ENCODE results near the gene EPHA10.

EPHA10 gene

DNA sequence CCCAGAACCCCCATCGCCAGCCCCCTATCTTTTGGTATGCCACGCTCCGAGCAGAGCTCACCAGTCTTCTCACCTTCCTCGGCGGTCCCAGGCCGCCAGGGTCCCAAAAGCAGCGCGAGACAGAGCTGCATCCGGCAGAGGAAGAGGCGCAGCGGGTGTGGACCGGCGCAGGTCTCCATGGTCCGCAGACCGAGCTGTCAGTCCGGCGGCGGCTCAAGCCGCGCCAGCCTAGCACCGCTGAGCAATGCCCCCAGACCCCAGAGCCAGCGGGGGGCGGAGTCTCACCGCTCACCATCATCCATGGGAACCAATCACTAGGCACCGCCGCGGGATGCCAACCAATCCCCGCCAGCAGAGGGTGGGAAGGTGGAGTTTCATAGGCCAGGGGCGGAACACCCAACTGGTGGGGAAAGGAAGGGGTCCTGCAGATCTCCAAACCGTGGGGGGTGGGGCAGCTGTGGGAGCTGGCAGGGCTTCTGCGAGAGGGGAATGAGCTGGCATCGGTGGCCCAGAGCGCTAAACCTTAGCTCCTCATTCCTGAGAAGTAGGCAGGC is at the start of gene EPHA10:
Gene EPHA10 (minus strand): TSS at position 233 of the 554 bp plus-strand sequence. CDS start 54 bp downstream, at position 179.
- no peak for DNase-seq (ENCODE audit: low read depth in 4 of 4, low spot score in 1 of 4)

- no peak for DNase-seq (ENCODE audit: low read depth in 4 of 4, low spot score in 1 of 4)
Observed at GRCh38 chr1:37814252-37814651, 49.3 kb upstream of the EPHA10 start.

DNA sequence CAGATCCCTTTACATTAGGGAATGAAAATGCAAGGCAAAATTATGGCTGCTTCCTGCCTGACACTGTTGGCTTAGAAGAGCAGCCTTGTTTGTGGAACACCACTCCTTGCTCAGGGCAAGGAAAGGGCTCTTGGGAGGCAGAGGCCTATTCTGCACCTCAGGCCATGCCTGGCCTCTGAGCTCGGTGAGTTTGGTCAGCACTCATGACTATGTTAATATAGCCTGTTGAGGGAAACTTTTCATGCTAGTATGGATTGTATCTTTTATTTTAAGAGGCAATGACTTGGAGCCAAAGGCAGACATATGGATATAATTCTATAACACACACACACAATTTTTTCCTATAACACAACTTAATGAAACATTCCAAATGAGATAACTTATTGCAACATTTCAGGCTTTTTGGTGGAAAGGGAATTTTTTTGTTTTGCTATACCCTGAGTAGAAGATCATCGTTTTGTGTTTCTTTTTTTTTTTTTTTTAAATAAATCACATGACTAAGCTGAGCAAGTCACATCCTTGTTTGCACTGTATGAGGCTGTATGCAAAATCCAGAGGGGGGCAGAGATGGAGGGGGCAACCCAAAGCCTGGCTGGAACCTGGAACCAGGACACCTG is 48.7 kb upstream of the EPHA10 start:
- DNase-seq (ENCODE audit: low read depth in 4 of 4, low spot score in 1 of 4): no peak

- DNase-seq (ENCODE audit: low read depth in 4 of 4, low spot score in 1 of 4): peak; percentile 25 to 51 (median 34)
Observed at GRCh38 chr1:37811027-37811655, 46.2 kb upstream of the EPHA10 start.

- DNase-seq (ENCODE audit: low read depth in 4 of 4, low spot score in 1 of 4): no peak
Observed at GRCh38 chr1:37809942-37810341, 45.0 kb upstream of the EPHA10 start.

DNA sequence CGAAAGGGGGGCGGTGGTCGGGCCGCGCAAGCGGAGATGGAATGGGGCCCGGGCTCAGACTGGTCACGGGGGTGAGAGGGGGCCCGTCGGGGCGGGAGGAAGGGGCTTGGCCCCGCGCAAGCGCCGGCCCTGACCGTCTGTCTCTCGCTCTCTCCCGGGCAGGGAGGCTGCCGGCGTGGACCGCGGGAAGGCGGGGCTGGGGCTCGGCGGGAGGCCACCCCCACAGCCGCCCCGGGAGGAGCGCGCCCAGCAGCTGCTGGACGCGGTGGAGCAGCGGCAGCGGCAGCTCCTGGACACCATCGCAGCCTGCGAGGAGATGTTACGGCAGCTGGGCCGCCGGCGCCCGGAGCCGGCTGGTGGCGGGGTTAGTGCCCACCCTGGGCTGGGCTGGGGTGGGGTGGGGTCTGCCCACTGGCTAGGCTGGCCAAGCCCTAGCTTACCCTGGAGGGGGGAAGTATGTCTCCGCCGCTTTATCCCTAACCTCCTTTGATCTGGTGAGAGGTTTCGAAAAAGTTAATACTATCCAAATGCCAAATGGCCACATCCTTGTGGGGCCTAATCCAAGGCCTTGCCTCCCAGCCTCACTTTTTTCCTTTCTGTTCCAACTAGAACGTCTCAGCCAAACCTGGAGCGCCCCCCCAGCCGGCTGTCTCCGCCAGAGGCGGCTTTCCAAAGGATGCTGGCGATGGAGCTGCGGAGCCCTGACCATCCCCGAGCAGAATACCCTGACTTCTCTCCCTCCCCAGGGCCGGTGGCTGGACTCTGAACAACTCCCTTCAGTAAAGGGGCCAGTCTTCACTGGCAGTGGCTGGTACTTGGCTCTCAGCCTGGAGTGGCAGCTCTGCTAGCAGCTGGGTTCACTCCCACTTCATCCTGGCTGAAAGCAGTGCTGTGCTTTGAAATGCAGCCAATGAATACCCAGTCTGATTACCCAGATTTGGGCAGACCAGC is 43.7 kb upstream of the EPHA10 start:
- peak in 1 of 4 experiments; percentile 25 for DNase-seq (ENCODE audit: low read depth in 4 of 4, low spot score in 1 of 4)

DNA sequence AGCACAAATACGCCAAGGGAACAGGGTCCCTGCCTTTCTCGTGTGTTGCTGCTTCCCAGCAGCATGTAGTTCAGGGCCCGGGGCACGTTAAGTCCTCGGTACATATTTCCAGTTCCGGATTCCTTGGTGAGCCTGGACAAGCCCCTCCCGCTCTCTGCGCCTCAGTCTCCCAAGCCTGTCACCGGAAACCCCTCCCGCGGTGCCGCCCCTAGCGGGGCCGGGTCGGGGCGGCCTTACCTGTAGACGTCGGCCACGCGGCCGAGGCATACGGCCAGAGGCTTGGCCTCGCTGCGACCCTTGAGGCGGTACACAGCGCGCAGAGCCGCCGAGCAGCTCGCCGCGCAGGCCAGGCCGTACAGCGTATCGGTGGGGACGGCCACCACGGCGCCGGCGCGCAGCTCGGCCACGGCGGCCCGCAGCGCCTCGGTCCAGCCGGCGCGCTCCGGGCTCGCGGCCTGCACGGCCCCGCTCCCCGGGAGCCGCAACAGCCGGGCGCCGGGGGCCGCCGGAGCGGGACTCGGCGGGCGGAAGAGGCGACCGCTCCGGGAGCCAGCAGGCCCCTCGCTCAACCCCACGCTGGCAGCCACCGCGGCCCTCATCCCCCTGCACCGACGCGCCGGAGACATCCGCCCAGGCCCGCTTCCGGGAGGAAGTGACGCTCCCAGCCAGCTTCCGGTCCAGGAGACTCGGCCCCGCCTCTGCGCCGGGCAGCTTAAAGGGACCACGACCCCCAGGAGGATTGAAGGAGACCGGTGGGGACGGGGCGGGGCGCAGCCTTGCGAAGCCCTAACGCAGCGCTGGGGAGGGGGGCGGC is 42.8 kb upstream of the EPHA10 start, which contains the start of the genes C1orf122 and YRDC:
Gene C1orf122 (plus strand): TSS at position 236 of the 814 bp plus-strand sequence. CDS start 615 bp downstream, outside the sequence.
Gene YRDC (minus strand): TSS at position 654 of the 814 bp plus-strand sequence. CDS start 28 bp downstream, at position 626.
- peak; percentile 84 to 93 (median 88) for DNase-seq (ENCODE audit: low read depth in 4 of 4, low spot score in 1 of 4)

DNA sequence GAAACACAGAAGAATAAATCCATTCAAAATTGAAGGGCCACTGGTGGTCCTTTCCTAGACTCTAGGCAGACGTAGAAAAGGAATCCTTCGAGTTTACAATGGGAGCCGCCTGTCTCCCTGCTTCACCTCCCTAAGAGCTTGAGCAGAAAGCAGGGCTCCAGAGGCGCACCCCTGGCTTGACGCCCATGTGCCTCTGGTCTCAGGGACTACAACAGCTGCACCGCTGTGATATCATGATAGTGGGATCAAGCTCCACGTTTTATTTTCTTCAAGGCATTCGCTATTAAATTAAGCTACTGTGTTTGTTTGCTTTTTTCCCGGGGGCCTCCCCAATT is 42.3 kb upstream of the EPHA10 start:
- no peak for DNase-seq (ENCODE audit: low read depth in 4 of 4, low spot score in 1 of 4)

- no peak for DNase-seq (ENCODE audit: low read depth in 4 of 4, low spot score in 1 of 4)
Observed at GRCh38 chr1:37802439-37802838, 37.5 kb upstream of the EPHA10 start.

DNA sequence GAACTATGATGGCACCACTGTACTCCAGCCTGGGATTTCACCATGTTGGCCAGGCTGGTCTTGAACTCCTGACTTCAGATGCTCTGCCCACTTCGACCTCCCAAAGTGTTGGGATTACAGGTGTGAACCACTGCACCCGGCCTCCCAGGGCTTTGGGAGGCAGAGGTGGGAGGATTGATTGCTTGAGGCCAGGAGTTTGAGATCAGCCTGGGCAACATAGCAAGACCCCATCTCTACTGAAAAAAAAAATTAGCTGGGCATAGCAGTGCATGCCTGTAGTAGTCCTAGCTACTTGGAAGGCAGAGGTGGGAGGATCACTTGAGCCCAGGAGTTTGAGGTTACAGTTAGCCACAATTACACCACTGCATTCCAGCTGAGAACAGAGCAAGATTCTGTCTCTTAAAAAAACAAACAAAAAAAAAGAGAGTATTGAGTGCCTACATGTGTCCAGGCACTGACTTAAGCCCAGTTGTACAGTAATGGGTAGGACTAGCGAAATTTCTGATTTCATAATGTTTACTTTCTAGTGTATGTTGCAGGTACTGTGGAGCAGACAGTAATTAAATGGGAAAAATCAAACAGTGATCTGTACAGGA is 32.9 kb upstream of the EPHA10 start:
- no peak for DNase-seq (ENCODE audit: low read depth in 4 of 4, low spot score in 1 of 4)

DNA sequence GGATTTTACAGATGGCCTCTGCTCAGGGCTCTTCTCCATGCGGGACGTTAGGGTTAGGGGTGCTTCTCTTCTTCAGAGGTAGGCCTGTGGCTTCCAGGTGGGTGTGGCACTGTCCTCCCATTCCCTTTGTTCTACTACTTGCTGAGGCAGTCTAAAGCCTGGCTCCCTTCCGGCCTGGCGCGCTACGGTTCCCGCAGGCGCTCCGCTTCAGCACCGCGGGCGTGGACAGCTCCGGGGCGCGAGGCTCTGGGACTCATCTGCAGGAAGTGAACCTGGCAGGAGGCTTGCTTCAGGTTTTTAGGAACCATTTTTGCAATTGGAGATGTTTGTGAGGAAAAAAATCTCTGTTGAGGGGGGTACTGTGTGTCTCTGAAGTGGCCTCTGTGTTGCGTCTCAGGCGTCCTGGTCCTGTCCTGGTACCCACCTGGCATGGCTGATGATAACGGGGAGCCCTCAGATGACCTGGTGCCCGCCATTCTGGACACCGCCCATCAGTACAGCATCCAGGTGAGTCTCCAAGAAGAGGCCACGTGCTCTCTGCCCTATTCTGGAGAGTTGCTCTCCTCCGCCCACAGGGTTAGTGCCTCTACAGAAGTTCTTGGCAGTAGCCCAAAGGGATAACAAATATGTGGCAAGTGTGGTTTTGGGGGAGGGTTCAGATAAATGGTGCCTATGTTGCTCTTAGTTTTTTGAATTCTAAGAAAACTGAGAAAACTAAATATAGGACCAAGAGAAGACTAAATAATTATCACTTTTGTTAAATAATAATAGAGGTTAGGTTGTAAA is 30.6 kb upstream of the EPHA10 start:
- DNase-seq (ENCODE audit: low read depth in 4 of 4, low spot score in 1 of 4): peak in 2 of 4 experiments; percentile 23 to 29

DNA sequence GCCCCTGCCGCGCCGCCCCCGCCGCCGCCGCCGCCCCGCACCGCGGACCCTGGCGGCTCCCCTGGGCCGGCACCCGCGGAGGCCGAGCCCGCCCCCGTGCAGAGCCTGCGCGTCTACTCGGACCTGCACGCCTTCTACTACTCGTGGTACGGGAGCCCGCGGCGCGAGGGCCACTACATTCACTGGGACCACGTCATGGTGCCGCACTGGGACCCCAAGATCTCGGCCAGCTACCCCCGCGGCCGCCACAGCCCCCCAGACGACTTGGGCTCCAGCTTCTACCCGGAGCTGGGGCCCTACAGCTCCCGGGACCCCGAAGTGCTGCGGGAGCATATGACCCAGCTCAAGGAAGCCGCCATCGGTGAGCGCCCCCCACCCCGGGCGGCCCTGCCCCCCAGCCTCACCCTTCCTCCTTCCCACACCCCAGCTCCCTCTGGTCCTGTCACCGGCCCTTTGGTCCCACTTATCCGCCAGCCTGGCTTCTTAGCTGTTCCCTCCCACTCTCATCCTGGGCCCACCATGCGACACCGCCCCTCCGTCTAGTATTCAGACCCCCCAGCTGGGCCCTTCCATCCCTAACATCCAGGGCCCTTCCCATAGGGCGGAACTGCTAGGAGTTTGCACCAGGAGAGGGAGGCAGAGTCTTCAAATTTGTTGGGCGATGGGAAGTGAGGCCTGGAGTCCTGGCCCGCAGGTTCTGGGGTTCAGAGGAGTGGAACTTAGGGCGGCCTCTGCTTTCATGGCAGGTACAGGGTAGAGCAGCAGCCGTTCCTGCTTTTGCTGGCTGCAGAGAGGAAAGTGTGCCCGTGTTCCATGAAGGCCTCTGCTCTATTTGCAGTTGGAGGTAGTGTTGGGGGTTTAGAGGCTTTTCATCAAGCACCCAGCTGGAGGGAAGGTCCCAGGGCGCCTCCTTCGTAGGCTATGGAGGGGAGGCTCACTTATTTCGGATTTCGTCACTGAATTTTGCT is 29.7 kb upstream of the EPHA10 start:
- DNase-seq (ENCODE audit: low read depth in 4 of 4, low spot score in 1 of 4): no peak

DNA sequence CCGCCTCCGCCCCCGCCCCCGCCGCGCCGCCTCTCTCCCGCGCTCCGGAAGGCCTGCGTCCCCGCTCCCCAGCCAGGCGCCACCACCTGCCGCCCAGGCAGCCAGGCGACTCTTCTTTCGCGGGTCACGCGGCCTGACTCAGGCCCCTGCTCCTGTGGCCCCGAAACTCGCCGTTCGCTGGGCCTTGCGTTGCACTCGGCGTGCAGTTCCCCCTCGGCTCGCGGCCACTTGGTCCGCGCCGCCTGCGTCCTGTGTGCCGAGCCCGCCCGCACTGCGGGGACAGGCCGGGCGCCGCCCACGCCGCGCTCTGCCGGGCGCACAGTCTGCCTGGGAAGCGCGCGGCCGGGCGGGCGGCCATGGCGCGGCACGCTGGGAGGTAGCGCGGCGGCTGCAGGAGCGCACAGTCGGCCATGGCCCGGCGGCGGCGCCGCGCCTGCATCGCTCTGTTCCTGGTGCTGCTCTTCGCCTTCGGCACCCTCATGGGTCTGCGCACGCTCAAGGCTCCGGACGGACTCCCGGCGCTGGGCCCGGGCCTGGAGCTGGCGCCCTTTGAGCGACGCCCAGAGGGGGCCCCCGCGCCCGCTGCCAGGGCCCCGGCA is 29.0 kb upstream of the EPHA10 start, which contains the start of gene MANEAL:
Gene MANEAL (plus strand): TSS at position 75 of the 599 bp plus-strand sequence. CDS start 336 bp downstream, at position 411.
- peak in 1 of 4 experiments; percentile 21 for DNase-seq (ENCODE audit: low read depth in 4 of 4, low spot score in 1 of 4)

DNA sequence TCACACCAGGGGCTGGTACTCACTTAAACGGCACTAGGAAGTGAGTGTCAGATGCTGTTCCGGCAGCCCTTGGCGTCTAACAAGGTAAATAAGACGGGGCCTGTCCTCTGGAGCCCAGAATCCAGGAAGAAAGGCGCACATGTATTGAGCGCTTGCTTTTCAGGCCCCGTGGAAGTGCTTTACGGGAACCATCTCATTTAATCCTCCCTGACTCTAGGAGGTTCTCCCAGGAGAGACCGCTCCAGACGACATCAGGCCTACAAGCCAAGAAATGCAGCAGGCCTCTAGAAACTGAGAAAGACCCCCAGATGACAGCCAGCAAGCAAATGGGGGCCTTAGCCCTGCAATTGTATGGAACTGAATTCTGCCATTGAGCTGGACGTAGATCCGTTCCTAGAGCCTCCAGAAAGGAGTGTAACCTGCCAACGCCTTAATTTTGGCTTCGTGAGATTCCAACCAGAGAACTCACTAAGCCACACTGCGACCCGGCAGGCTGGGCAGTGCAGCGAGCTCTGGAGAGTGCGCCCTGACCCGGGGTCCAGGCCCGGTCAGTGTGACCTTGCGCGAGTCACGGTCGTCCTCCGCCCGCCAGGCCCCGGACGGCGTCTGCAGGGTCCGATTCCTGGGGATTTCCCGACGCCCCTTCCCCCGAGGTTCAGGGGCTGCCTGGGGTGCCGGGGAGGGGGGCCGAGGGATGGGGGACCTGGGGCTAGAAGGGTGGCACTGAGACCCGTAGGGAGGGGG is 28.2 kb upstream of the EPHA10 start:
- no peak for DNase-seq (ENCODE audit: low read depth in 4 of 4, low spot score in 1 of 4)

- DNase-seq (ENCODE audit: low read depth in 4 of 4, low spot score in 1 of 4): no peak
Observed at GRCh38 chr1:37782491-37782890, 17.6 kb upstream of the EPHA10 start.

DNA sequence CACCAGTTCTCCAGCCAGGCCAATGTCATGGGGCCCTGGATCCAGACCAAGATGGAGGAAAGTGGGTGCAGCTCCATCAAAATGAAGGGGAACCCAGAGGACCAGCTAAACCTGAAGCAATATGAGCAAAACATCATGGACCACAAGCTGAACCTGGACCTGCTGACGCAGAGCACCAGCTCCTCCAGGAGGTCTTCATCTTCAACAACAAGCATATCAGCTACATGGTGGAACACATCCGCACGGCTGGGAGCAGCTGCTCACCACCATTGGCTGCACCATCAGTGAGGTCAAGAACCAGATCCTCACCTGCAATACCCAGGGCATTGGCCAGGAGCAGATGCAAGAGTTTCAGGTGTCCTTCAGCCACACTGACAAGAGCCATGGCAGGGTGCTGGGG is 13.7 kb upstream of the EPHA10 start:
- DNase-seq (ENCODE audit: low read depth in 4 of 4, low spot score in 1 of 4): no peak

Measured in stimulated activated CD4-positive, alpha-beta T cell treated with anti-CD3 and anti-CD28 coated beads, Interleukin-1b, Interleukin-23, amount 100 ng/mL, for 24 hours (primary cell).